Endothelial cell of umbilical vein (primary cell): ENCODE results near the gene PARN. TPM values are rescaled to one million over a fixed set of nuclear protein-coding genes. Genes with fewer than 3 reads are reported as not detected.

Experiments used
- BruUV-seq: library from RNA; stranded (reverse); fragments of 400-500 nt; replicated peaks from 2 replicates; lab custom pipeline; 2021; lab: Mats Ljungman, UMichigan
- CTCF ChIA-PET: fragments of 300-600, 350-600 bp; sonication (Branson Sonifier 250); formaldehyde crosslinking; loops from one replicate; lab custom pipeline; 2021; ENCODE audit warnings: antibody characterized with exemption, inconsistent platforms; lab: Charles Lee
- POLR2A ChIA-PET: fragments of 300-600, 350-600 bp; sonication (Branson Sonifier 250); formaldehyde crosslinking; loops from one replicate; lab custom pipeline; 2021; ENCODE audit warnings: antibody characterized with exemption, inconsistent platforms; lab: Charles Lee
- DNase-seq: peaks from one replicate; pipeline ENCODE4 v3.0.0-alpha.2; 2011; ENCODE audit warnings: low read depth, low spot score
- FAIRE-seq: peaks from 2 replicates; lab custom pipeline; 2011; peaks lifted over from hg19 to GRCh38; lab: Jason Lieb, UNC
- H2AFZ ChIP-seq: 2 replicates; pipeline ENCODE4 v1.6.0; 2012; ENCODE audit warnings: low read depth, low read length, control low read depth, inconsistent platforms
- H3K27ac ChIP-seq: 2 replicates; pipeline ENCODE4 v1.5.1; 2011; ENCODE audit warnings: low read depth, mild to moderate bottlenecking, control low read depth, low read length, moderate library complexity; ENCODE audit not compliant: insufficient read depth
- H3K27me3 ChIP-seq, 2 experiments: 2 replicates each; pipeline versions ENCODE4 v1.6.0 to v1.6.1; 2011; ENCODE audit warnings: low read length in 2 of 2, mixed read lengths in 1 of 2; ENCODE audit not compliant: control insufficient read depth in 2 of 2, insufficient read depth in 2 of 2
- H3K36me3 ChIP-seq, 2 experiments: 2 replicates in 1 of 2; 3 replicates in 1 of 2; pipeline ENCODE4 v1.5.1; 2011; ENCODE audit warnings: low read length in 2 of 2, mild to moderate bottlenecking in 1 of 2, moderate library complexity in 1 of 2; ENCODE audit not compliant: control insufficient read depth in 2 of 2, insufficient read depth in 2 of 2; ENCODE audit errors: extremely low read depth in 1 of 2
- H3K4me1 ChIP-seq: 3 replicates; pipeline ENCODE4 v1.5.1; 2011; ENCODE audit warnings: mild to moderate bottlenecking, low read length; ENCODE audit not compliant: control insufficient read depth, insufficient read depth; ENCODE audit errors: extremely low read depth
- H3K4me2 ChIP-seq: 2 replicates; pipeline ENCODE4 v1.6.1; 2011; ENCODE audit warnings: low read length, control low read depth, mixed read lengths; ENCODE audit not compliant: insufficient read depth
- H3K4me3 ChIP-seq, 3 experiments: fragments of 200-600 bp in 1 of 3; sonication (generic), shearing (Covaris generic) in 1 of 3; replicated peaks in 1 of 3; 2 replicates each; pipeline ENCODE4 v1.5.1; 2011 to 2016; ENCODE audit warnings: control low read depth in 3 of 3, low read length in 3 of 3, mild to moderate bottlenecking in 2 of 3, inconsistent platforms in 1 of 3, low read depth in 1 of 3, moderate library complexity in 1 of 3; ENCODE audit not compliant: insufficient read depth in 1 of 3
- H3K79me2 ChIP-seq: 2 replicates; pipeline ENCODE4 v1.6.0; 2012; ENCODE audit warnings: low read length, inconsistent platforms; ENCODE audit not compliant: control insufficient read depth, insufficient read depth
- H3K9ac ChIP-seq: replicated peaks from 2 replicates; pipeline ENCODE3; 2011; ENCODE audit warnings: low read length, control low read depth; ENCODE audit not compliant: insufficient read depth; ENCODE audit errors: extremely low read depth
- H3K9me1 ChIP-seq: replicated peaks from 3 replicates; pipeline ENCODE4 v1.6.0; 2011; ENCODE audit warnings: mild to moderate bottlenecking, low read length; ENCODE audit not compliant: control insufficient read depth, insufficient read depth; ENCODE audit errors: extremely low read depth
- H3K9me3 ChIP-seq: replicated peaks from 2 replicates; pipeline ENCODE4 v1.5.1; 2012; ENCODE audit warnings: low read length, inconsistent platforms; ENCODE audit not compliant: control insufficient read depth, insufficient read depth
- H4K20me1 ChIP-seq: replicated peaks from 2 replicates; pipeline ENCODE3; 2011; ENCODE audit warnings: mild to moderate bottlenecking, low read length; ENCODE audit not compliant: control insufficient read depth, insufficient read depth; ENCODE audit errors: extremely low read depth
- CTCF ChIP-seq, 2 donors: IDR thresholded peaks; 1 replicate in 1 of 2; 2 replicates in 1 of 2; pipeline ENCODE4 v1.5.1; 2011; ENCODE audit warnings: low read length in 2 of 2, mild to moderate bottlenecking in 2 of 2, moderate library complexity in 2 of 2, control low read depth in 1 of 2, inconsistent platforms in 1 of 2, low read depth in 1 of 2; ENCODE audit not compliant: insufficient read depth in 1 of 2; ENCODE audit errors: extremely low read depth in 1 of 2
- EZH2 ChIP-seq: IDR thresholded peaks from 2 replicates; pipeline ENCODE4 v1.6.1; 2012; ENCODE audit warnings: borderline replicate concordance, low read depth, mild to moderate bottlenecking, moderate library complexity, low read length, inconsistent platforms; ENCODE audit not compliant: severe bottlenecking
- FOS ChIP-seq: IDR thresholded peaks from 2 replicates; pipeline ENCODE4 v1.6.1; 2011; ENCODE audit warnings: mild to moderate bottlenecking, low read length, moderate library complexity, borderline replicate concordance; ENCODE audit not compliant: insufficient read depth
- GATA2 ChIP-seq: IDR thresholded peaks from 2 replicates; pipeline ENCODE4 v1.7.0; 2011; ENCODE audit warnings: low read depth, mild to moderate bottlenecking, moderate library complexity, mixed read lengths, low read length; ENCODE audit not compliant: insufficient read length, insufficient read depth
- JUN ChIP-seq: IDR thresholded peaks from 2 replicates; pipeline ENCODE4 v1.6.1; 2011; ENCODE audit warnings: borderline replicate concordance, low read depth; ENCODE audit not compliant: insufficient read length, insufficient read depth
- MAX ChIP-seq: IDR thresholded peaks from 2 replicates; pipeline ENCODE4 v1.6.1; 2011; ENCODE audit not compliant: insufficient read depth, insufficient read length
- MYC ChIP-seq: IDR thresholded peaks from one replicate; pipeline ENCODE4 v1.6.1; 2011; ENCODE audit warnings: mild to moderate bottlenecking, low read depth, low read length
- POLR2A ChIP-seq: IDR thresholded peaks from 2 replicates; pipeline ENCODE4 v1.6.1; 2012; ENCODE audit warnings: low read depth, mild to moderate bottlenecking, control low read depth, low read length
- POLR2AphosphoS5 ChIP-seq: IDR thresholded peaks from 2 replicates; pipeline ENCODE4 v1.6.1; 2012; ENCODE audit warnings: low read depth, mild to moderate bottlenecking, control low read depth, low read length, moderate library complexity; ENCODE audit not compliant: insufficient read depth
- dilution Hi-C: fragments of 300-500 bp; cut with MboI; formaldehyde crosslinking; loops from one replicate; pipeline ENCODE4 v1.15.0; 2019; ENCODE audit warnings: low sequenced_read_pairs; ENCODE audit not compliant: extremely low pct_ligation_motif_present
- intact Hi-C: fragments of 100-400 bp; cut with micrococcal nuclease; formaldehyde crosslinking; loops from one replicate; pipeline ENCODE4 v1.10.0; 2022
- polyA plus RNA-seq, 4 experiments: library from polyadenylated mRNA; depleted of rRNA in 3 of 4; stranded (reverse) in 3 of 4; unstranded in 1 of 4; fragments of >200 nt; gene quantifications; 2 replicates each; pipeline versions ENCODE4 v1.2.1 to v1.2.3, GENCODE V29; 2011 to 2012; ENCODE audit warnings: missing spikeins in 1 of 4
- total RNA-seq: library from RNA; stranded (reverse); gene quantifications from 2 replicates; pipeline ENCODE4 v1.2.3, GENCODE V29; 2021

The PARN gene
- total and polyA plus RNA-seq, 2 donors (not counting 3 experiments of a cell fraction or from before 2014, with no cell fraction given) = 16.9 to 24.6 TPM

- Histone ChIP-seq H3K9me3 (no peaks in the 10 kb centered on the region), H3K27ac (no peak overlapping the region), H3K9me1 (no peaks in the 10 kb centered on the region), H3K79me2 (no peaks in the 10 kb centered on the region), H3K9ac (no peak overlapping the region), H2AFZ (no peak overlapping the region), H3K4me1 (no peaks in the 10 kb centered on the region), H4K20me1 (no peaks in the 10 kb centered on the region), H3K36me3 (no peaks in the 10 kb centered on the region), H3K4me3 (no peak overlapping the region), H3K27me3 (no peaks in the 10 kb centered on the region), H3K4me2 (no peak overlapping the region)
- ChIA-PET CTCF (interaction anchor here (1.2 kb wide), 1 partner anchor 151 kb away, joined by 3 read pairs; no protein-coding TSS in a partner anchor), POLR2A (no interaction called here)
- FAIRE-seq (no peak), DNase-seq (no peak)
- intact Hi-C loops = no loop called here
- dilution Hi-C loops = no loop called here
- no peak for TF ChIP-seq EZH2
- TF ChIP-seq POLR2AphosphoS5 = no peak
- TF ChIP-seq FOS = no peak
- no peak for TF ChIP-seq CTCF (IDR thresholded peaks at IDR 0.05; ENCODE audit: extremely low read depth in 1 of 2, insufficient read depth in 1 of 2, low read depth in 1 of 2, low read length in 2 of 2)
- TF ChIP-seq GATA2 = no peak
- no peak for TF ChIP-seq POLR2A
- no peak for TF ChIP-seq MAX
- TF ChIP-seq MYC = no peak
- no peak for TF ChIP-seq JUN
- BruUV-seq = no TSS peak
Observed at GRCh38 chr16:14452066-14452465, 178.0 kb downstream of the PARN start.
